Adrenal gland (tissue), 12 donors: ENCODE measurements around the gene SREBF1. TPM values are rescaled to one million over a fixed set of nuclear protein-coding genes. Genes with fewer than 3 reads are reported as not detected.

Experiments
- DNase-seq, 7 donors: peaks; one replicate each; pipeline ENCODE4 v3.0.0-alpha.2; 2019 to 2020
- H3K27ac ChIP-seq, 5 donors: fragments of 200-600 bp; sonication (generic) in 4 of 5; 1 replicate in 3 of 5; 2 replicates in 2 of 5; pipeline versions ENCODE4 v1.5.1 to v1.8.0; 2016 to 2020; ENCODE audit warnings: mild to moderate bottlenecking in 1 of 5
- H3K27me3 ChIP-seq: fragments of 200-600 bp; 2 replicates; pipeline ENCODE4 v1.8.0; 2021
- H3K36me3 ChIP-seq, 2 donors: fragments of 200-600 bp; replicated peaks in 1 of 2; 1 replicate in 1 of 2; 2 replicates in 1 of 2; pipeline versions ENCODE4 v1.5.1 to v1.8.0; 2018 to 2022
- H3K4me1 ChIP-seq, 2 donors: fragments of 200-600 bp; replicated peaks in 1 of 2; 1 replicate in 1 of 2; 2 replicates in 1 of 2; pipeline versions ENCODE4 v1.5.1 to v1.8.0; 2018 to 2021
- H3K4me3 ChIP-seq, 4 donors: fragments of 200-600 bp; sonication (generic) in 3 of 4; one replicate each; pipeline ENCODE4 v1.5.1; 2016 to 2018
- H3K9me3 ChIP-seq, 3 donors: fragments of 200-600 bp; sonication (generic) in 1 of 3; replicated peaks in 1 of 3; 1 replicate in 2 of 3; 2 replicates in 1 of 3; pipeline versions ENCODE4 v1.5.1 to v1.8.0; 2016 to 2021
- POLR2A ChIP-seq, 2 donors: fragments of 450-650 bp; IDR thresholded peaks; one replicate each; pipeline ENCODE4 v1.6.1; 2017; ENCODE audit warnings: antibody characterized with exemption in 2 of 2, mild to moderate bottlenecking in 2 of 2, moderate library complexity in 1 of 2
- WGBS, 4 donors: extraction: QIAGEN DNeasy Blood & Tissue Kit in 2 of 4; methylation state at CpG; one replicate each; pipeline versions ENCODE4 v1.1.5 to v1.1.7; 2013 to 2017; 5-methylcytosine and 5-hydroxymethylcytosine counted together
- intact Hi-C, 2 donors: fragments of 100-400 bp; cut with DNase I; formaldehyde crosslinking; loops; one replicate each; pipeline versions ENCODE4 v1.14.1 to v1.15.0; 2022 to 2023
- polyA plus RNA-seq, 3 donors: library from polyadenylated mRNA; stranded (reverse); fragments of 200-250 nt in 2 of 3; fragments of 350-450 nt in 1 of 3; fragmentation: Illumina TruSeq in 1 of 3; extraction: RNeasy Lipid Tissue Mini Kit (QIAGEN cat#74804) in 1 of 3; gene quantifications; one replicate each; pipeline ENCODE4 v1.2.3, GENCODE V29; 2013 to 2014
- total RNA-seq, 9 donors: library from RNA; depleted of rRNA in 4 of 9; stranded (reverse); fragments of >200 nt in 4 of 9; fragments of 120-200 nt in 1 of 9; fragmentation: NEBNext Ultra II Directional in 1 of 9; extraction: Animal tissue kit (Norgen Biotek cat#: 25700) in 1 of 9; gene quantifications; one replicate each; pipeline versions ENCODE4 v1.1.0 to v1.2.4, GENCODE V29; 2013 to 2023
- TF ChIP-seq, protein P1 (sequence below), 6 experiments: fragments of 450-650 bp in 4 of 6; fragments of 200-600 bp in 2 of 6; sonication (generic) in 1 of 6; IDR thresholded peaks; 1 replicate in 5 of 6; 2 replicates in 1 of 6; pipeline versions ENCODE4 v1.5.1 to v1.8.0; 2016 to 2021; ENCODE audit warnings: antibody characterized with exemption in 6 of 6, mild to moderate bottlenecking in 2 of 6, moderate library complexity in 1 of 6
- donor health status: healthy with polysubstance abuse.
- donor health status: Bipolar disorder and iron deficiency.
- donor health status: DM: yes; HTN: yes; CAD: no.
- donor health status: DM: no; HTN: no; CAD: no.
- donor health status: DM: no; HTN: no; CAD: no.
- donor health status: DM: yes; HTN: yes; CAD: no.

SREBF1 gene
- total and polyA plus RNA-seq, 12 donors = 48.2 to 850 (median 576) TPM

DNA sequence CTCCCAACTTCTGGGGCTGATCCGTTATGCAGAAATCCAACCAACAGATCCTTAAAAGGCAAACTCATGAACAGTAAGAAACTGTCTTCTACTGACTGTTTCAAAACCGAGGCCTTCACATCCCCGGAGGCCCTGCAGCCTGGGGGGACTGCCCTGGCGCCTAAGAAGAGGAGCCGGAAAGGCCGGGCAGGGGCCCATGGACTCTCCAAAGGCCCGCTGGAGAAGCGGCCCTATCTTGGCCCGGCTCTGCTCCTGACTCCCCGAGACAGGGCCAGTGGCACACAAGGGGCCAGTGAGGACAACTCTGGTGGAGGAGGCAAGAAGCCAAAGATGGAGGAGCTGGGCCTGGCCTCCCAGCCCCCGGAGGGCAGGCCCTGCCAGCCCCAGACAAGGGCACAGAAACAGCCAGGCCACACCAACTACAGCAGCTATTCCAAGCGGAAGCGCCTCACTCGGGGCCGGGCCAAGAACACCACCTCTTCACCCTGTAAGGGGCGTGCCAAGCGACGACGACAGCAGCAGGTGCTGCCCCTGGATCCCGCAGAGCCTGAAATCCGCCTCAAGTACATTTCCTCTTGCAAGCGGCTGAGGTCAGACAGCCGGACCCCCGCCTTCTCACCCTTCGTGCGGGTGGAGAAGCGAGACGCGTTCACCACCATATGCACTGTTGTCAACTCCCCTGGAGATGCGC is 39.5 kb downstream of the SREBF1 start:
- DNase-seq = no peak
- Histone ChIP-seq H3K9me3 (no peaks in the 10 kb centered on the region), H3K4me1 (peaks cover 6 to 12% of the 10 kb centered on the region in 2 donors), H3K4me3 (no peak overlapping the region), H3K27ac (no peak overlapping the region), H3K36me3 (peaks cover 0 to 53% of the 10 kb centered on the region in 2 donors), H3K27me3 (no peaks in the 10 kb centered on the region)
- no peak for TF ChIP-seq POLR2A (IDR thresholded peaks at IDR 0.05)
- TF ChIP-seq, protein P1, sequence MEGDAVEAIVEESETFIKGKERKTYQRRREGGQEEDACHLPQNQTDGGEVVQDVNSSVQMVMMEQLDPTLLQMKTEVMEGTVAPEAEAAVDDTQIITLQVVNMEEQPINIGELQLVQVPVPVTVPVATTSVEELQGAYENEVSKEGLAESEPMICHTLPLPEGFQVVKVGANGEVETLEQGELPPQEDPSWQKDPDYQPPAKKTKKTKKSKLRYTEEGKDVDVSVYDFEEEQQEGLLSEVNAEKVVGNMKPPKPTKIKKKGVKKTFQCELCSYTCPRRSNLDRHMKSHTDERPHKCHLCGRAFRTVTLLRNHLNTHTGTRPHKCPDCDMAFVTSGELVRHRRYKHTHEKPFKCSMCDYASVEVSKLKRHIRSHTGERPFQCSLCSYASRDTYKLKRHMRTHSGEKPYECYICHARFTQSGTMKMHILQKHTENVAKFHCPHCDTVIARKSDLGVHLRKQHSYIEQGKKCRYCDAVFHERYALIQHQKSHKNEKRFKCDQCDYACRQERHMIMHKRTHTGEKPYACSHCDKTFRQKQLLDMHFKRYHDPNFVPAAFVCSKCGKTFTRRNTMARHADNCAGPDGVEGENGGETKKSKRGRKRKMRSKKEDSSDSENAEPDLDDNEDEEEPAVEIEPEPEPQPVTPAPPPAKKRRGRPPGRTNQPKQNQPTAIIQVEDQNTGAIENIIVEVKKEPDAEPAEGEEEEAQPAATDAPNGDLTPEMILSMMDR (IDR thresholded peaks at IDR 0.05) = no peak
- intact Hi-C loops = loop anchor here in 1 of 2 donors (10.0 kb wide), 1 partner anchor 238 kb away; the partner anchor contains the start of genes ATPAF2 and GID4
- WGBS, 4 donors = 86 to 96% (median 93%) methylated on average over 23 to 30 of the region's 30 CpGs

DNA sequence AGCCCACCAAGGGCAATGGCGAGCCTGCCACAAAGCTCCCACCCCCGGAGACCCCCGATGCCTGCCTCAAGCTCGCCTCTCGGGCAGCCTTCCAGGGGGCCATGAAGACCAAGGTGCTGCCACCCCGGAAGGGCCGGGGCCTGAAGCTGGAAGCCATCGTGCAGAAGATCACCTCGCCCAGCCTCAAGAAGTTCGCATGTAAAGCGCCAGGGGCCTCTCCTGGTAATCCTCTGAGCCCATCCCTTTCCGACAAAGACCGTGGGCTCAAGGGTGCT is 40.1 kb downstream of the SREBF1 start:
- intact Hi-C loops = loop anchor here in 1 of 2 donors (10.0 kb wide), 1 partner anchor 238 kb away; the partner anchor contains the start of genes ATPAF2 and GID4
- no peak for DNase-seq
- TF ChIP-seq, protein P1 (IDR thresholded peaks at IDR 0.05) = no peak
- no peak for TF ChIP-seq POLR2A (IDR thresholded peaks at IDR 0.05)
- Histone ChIP-seq H3K36me3 (peaks cover 0 to 48% of the 10 kb centered on the region in 2 donors), H3K9me3 (no peaks in the 10 kb centered on the region), H3K27me3 (no peaks in the 10 kb centered on the region), H3K4me3 (no peak overlapping the region), H3K27ac (no peak overlapping the region), H3K4me1 (peaks cover 6 to 12% of the 10 kb centered on the region in 2 donors)
- WGBS, 4 donors = 90 to 94% (median 93%) methylated on average over 2 to 13 of the region's 13 CpGs

DNA sequence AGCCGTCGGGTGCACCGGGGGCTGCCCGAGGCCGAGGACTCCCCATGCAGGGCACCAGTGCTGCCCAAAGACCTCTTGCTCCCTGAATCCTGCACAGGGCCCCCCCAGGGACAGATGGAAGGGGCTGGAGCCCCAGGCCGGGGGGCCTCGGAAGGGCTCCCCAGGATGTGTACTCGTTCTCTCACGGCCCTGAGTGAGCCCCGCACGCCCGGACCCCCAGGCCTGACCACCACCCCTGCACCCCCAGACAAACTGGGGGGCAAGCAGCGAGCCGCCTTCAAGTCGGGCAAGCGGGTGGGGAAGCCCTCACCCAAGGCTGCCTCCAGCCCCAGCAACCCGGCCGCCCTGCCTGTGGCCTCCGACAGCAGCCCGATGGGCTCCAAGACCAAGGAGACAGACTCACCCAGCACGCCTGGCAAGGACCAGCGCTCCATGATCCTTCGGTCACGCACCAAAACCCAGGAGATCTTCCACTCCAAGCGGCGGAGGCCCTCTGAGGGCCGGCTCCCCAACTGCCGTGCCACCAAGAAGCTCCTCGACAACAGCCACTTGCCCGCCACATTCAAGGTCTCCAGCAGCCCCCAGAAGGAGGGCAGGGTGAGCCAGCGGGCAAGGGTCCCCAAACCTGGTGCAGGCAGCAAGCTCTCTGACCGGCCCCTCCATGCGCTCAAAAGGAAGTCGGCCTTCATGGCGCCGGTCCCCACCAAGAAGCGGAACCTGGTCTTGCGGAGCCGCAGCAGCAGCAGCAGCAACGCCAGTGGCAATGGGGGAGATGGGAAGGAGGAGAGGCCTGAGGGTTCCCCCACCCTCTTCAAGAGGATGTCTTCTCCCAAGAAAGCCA is 40.6 kb downstream of the SREBF1 start:
- H3K4me1 ChIP-seq = peaks cover 6 to 12% of the 10 kb centered on the region in 2 donors
- TF ChIP-seq POLR2A (IDR thresholded peaks at IDR 0.05) = no peak
- TF ChIP-seq, protein P1 (IDR thresholded peaks at IDR 0.05) = no peak
- no peaks in the 10 kb centered on the region for H3K27me3 ChIP-seq
- H3K4me3 ChIP-seq = no peak overlapping the region
- intact Hi-C loops = loop anchor here in 1 of 2 donors (10.0 kb wide), 1 partner anchor 239 kb away; the partner anchor contains the start of genes ATPAF2 and GID4
- no peak for DNase-seq
- H3K27ac ChIP-seq = no peak overlapping the region
- H3K9me3 ChIP-seq = no peaks in the 10 kb centered on the region
- 95 to 98% (median 96%) methylated on average over 12 to 40 of the region's 40 CpGs for WGBS, 4 donors
- peaks cover 0 to 48% of the 10 kb centered on the region in 2 donors for H3K36me3 ChIP-seq

DNA sequence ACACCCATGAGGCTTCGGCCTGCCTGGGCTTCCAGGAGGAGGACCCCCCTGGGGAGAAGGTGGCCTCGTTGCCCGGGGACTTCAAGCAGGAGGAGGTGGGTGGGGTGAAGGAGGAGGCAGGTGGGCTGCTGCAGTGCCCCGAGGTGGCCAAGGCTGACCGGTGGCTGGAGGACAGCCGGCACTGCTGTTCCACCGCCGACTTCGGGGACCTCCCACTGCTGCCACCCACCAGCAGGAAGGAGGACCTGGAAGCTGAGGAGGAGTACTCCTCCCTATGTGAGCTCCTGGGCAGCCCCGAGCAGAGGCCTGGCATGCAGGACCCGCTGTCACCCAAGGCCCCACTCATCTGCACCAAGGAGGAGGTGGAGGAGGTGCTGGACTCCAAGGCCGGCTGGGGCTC is 41.5 kb downstream of the SREBF1 start:
- WGBS, 4 donors = 62 to 85% (median 82%) methylated on average over 3 to 12 of the region's 12 CpGs
- H3K9me3 ChIP-seq = no peaks in the 10 kb centered on the region
- H3K27me3 ChIP-seq = no peaks in the 10 kb centered on the region
- TF ChIP-seq POLR2A (IDR thresholded peaks at IDR 0.05) = no peak
- H3K4me3 ChIP-seq = no peak overlapping the region
- no peak for DNase-seq
- peaks cover 0 to 48% of the 10 kb centered on the region in 2 donors for H3K36me3 ChIP-seq
- intact Hi-C loops = loop anchor here in 1 of 2 donors (10.0 kb wide), 1 partner anchor 240 kb away; the partner anchor contains the start of genes ATPAF2 and GID4
- peaks cover 6 to 12% of the 10 kb centered on the region in 2 donors for H3K4me1 ChIP-seq
- no peak overlapping the region for H3K27ac ChIP-seq
